ENCODE measurements around the gene TMEM176A. TPM values are rescaled to one million over a fixed set of nuclear protein-coding genes. Genes with fewer than 3 reads are reported as not detected.
"Not testable (repeated sequence)": the region's sequence is repeated elsewhere in the genome, so short reads cannot be mapped to it uniquely, and the experiment has no call there.

The TMEM176A gene
- total and polyA plus RNA-seq, 5 donors from 2014 or later: 0.24 TPM; not detected in 3

DNA sequence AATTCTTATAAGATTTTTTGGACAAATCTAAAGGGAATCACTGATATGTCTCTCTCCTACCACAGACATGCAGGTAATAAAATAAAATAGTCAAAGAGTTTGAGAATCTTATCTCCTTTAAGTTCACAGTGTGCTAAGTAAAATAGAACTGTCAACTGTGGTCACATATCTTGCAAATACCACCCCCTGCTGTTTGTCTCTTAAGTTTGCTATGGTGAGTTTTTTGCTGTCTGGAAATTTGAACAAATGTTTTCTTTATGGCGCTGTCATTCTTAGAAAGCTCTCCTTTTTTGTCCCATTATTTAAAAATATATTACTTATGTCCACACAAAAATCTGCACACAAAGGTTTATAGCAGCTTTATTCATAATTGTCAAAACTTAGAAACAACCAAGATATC is 43.7 kb upstream of the TMEM176A start:
- Histone ChIP-seq H3K4me1 (ENCODE audit: control insufficient read depth, insufficient read depth, low read length, poor library complexity, severe bottlenecking) (peaks cover 32% of the 10 kb centered on the region), H3K27ac (ENCODE audit: insufficient read depth, low read length, poor library complexity, severe bottlenecking) (peak overlapping the region; percentile 69), H3K27me3 (ENCODE audit: control insufficient read depth, insufficient read depth, low read length) (no peaks in the 10 kb centered on the region), H3K9me3 (ENCODE audit: control insufficient read depth in 2 of 2, low read length in 2 of 2) (peaks cover 0 to 1% of the 10 kb centered on the region in 2 experiments), H3K4me3 (ENCODE audit: low read depth, low read length) (peak overlapping the region; percentile 33), H3K36me3 (ENCODE audit: control insufficient read depth, insufficient read depth, low read length) (no peaks in the 10 kb centered on the region)
- DNase-seq (peak in 2 of 3 donors; percentile 70 to 81), ATAC-seq (ENCODE audit: low read depth in 2 of 2) (peak; percentile 29 to 48)
- H3K36me3 Mint-ChIP-seq: peaks cover 5% of the 10 kb centered on the region
- H3K4me1 Mint-ChIP-seq: peaks cover 6 to 48% (median 40%) of the 10 kb centered on the region in 4 donors
- peak overlapping the region; percentile 27 to 87 (median 80) for H3K4me3 Mint-ChIP-seq
- peak overlapping the region; percentile 90 to 97 (median 92) for H3K27ac Mint-ChIP-seq
- peaks cover 0 to 12% (median 0%) of the 10 kb centered on the region in 7 donors for H3K9me3 Mint-ChIP-seq
- H3K27me3 Mint-ChIP-seq: peaks cover 9% of the 10 kb centered on the region

GRCh38 chr7:150759479-150759878 is 41.1 kb upstream of the TMEM176A start:
- no peak overlapping the region for H3K27ac ChIP-seq (ENCODE audit: insufficient read depth, low read length, poor library complexity, severe bottlenecking)
- H3K4me3 Mint-ChIP-seq: no peak overlapping the region
- no peaks in the 10 kb centered on the region for H3K27me3 ChIP-seq (ENCODE audit: control insufficient read depth, insufficient read depth, low read length)
- H3K9me3 Mint-ChIP-seq: peaks cover 0 to 13% (median 0%) of the 10 kb centered on the region in 7 donors
- H3K36me3 ChIP-seq (ENCODE audit: control insufficient read depth, insufficient read depth, low read length): no peaks in the 10 kb centered on the region
- H3K4me3 ChIP-seq (ENCODE audit: low read depth, low read length): no peak overlapping the region
- H3K4me1 ChIP-seq (ENCODE audit: control insufficient read depth, insufficient read depth, low read length, poor library complexity, severe bottlenecking): peaks cover 19% of the 10 kb centered on the region
- DNase-seq: no peak
- no peak overlapping the region for H3K27ac Mint-ChIP-seq
- H3K27me3 Mint-ChIP-seq: peaks cover 29% of the 10 kb centered on the region
- peaks cover 0 to 1% of the 10 kb centered on the region in 2 experiments for H3K9me3 ChIP-seq (ENCODE audit: control insufficient read depth in 2 of 2, low read length in 2 of 2)
- no peak for ATAC-seq (ENCODE audit: low read depth in 2 of 2)
- H3K4me1 Mint-ChIP-seq: peaks cover 6 to 28% (median 24%) of the 10 kb centered on the region in 4 donors
- H3K36me3 Mint-ChIP-seq: peaks cover 5% of the 10 kb centered on the region

GRCh38 chr7:150766334-150766709 is 34.2 kb upstream of the TMEM176A start:
- Mint-ChIP-seq H3K4me1 (no peaks in the 10 kb centered on the region), H3K36me3 (peaks cover 3% of the 10 kb centered on the region), H3K27ac (no peak overlapping the region), H3K4me3 (no peak overlapping the region), H3K9me3 (peaks cover 0 to 6% (median 0%) of the 10 kb centered on the region in 7 donors), H3K27me3 (peaks cover 51% of the 10 kb centered on the region)
- DNase-seq: no peak
- peaks cover 2% of the 10 kb centered on the region for H3K27me3 ChIP-seq (ENCODE audit: control insufficient read depth, insufficient read depth, low read length)
- no peak overlapping the region for H3K27ac ChIP-seq (ENCODE audit: insufficient read depth, low read length, poor library complexity, severe bottlenecking)
- ATAC-seq (ENCODE audit: low read depth in 2 of 2): no peak
- no peaks in the 10 kb centered on the region for H3K4me1 ChIP-seq (ENCODE audit: control insufficient read depth, insufficient read depth, low read length, poor library complexity, severe bottlenecking)
- no peak overlapping the region for H3K4me3 ChIP-seq (ENCODE audit: low read depth, low read length)
- no peaks in the 10 kb centered on the region for H3K9me3 ChIP-seq (ENCODE audit: control insufficient read depth in 2 of 2, low read length in 2 of 2)
- H3K36me3 ChIP-seq (ENCODE audit: control insufficient read depth, insufficient read depth, low read length): no peaks in the 10 kb centered on the region

GRCh38 chr7:150769768-150770167 is 30.8 kb upstream of the TMEM176A start:
- H3K4me1 Mint-ChIP-seq: no peaks in the 10 kb centered on the region
- peaks cover 37% of the 10 kb centered on the region for H3K27me3 Mint-ChIP-seq
- no peak overlapping the region for H3K4me3 Mint-ChIP-seq
- H3K4me1 ChIP-seq (ENCODE audit: control insufficient read depth, insufficient read depth, low read length, poor library complexity, severe bottlenecking): no peaks in the 10 kb centered on the region
- H3K27ac Mint-ChIP-seq: no peak overlapping the region
- no peak overlapping the region for H3K4me3 ChIP-seq (ENCODE audit: low read depth, low read length)
- H3K27ac ChIP-seq (ENCODE audit: insufficient read depth, low read length, poor library complexity, severe bottlenecking): no peak overlapping the region
- DNase-seq (no peak), ATAC-seq (ENCODE audit: low read depth in 2 of 2) (no peak)
- no peaks in the 10 kb centered on the region for H3K36me3 Mint-ChIP-seq
- peaks cover 0 to 17% (median 3%) of the 10 kb centered on the region in 7 donors for H3K9me3 Mint-ChIP-seq
- H3K9me3 ChIP-seq (ENCODE audit: control insufficient read depth in 2 of 2, low read length in 2 of 2): peaks cover 0 to 7% of the 10 kb centered on the region in 2 experiments
- H3K27me3 ChIP-seq (ENCODE audit: control insufficient read depth, insufficient read depth, low read length): peaks cover 2% of the 10 kb centered on the region
- no peaks in the 10 kb centered on the region for H3K36me3 ChIP-seq (ENCODE audit: control insufficient read depth, insufficient read depth, low read length)

DNA sequence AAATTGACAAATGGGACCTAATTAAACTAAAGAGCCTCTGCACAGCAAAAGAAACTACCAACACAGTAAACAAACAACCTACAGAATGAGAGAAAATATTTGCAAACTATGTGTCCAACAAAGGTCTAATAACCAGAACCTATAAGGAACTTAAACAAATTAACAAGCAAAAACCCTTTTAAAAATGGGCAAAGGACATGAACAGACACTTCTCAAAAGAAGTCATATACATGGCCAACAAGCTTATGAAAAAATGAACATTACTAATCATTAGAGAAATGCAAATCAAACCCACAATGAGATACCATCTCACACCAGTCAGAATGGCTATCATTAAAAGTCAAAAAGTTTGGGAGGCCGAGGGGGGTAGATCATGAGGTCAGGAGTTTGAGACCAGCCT is 26.4 kb upstream of the TMEM176A start:
- not testable (repeated sequence) for H3K9me3 ChIP-seq (ENCODE audit: control insufficient read depth in 2 of 2, low read length in 2 of 2); DNase-seq; H3K4me1 Mint-ChIP-seq; ATAC-seq (ENCODE audit: low read depth in 2 of 2); H3K27ac ChIP-seq (ENCODE audit: insufficient read depth, low read length, poor library complexity, severe bottlenecking); H3K36me3 Mint-ChIP-seq; H3K36me3 ChIP-seq (ENCODE audit: control insufficient read depth, insufficient read depth, low read length); H3K27me3 ChIP-seq (ENCODE audit: control insufficient read depth, insufficient read depth, low read length); H3K4me3 Mint-ChIP-seq; H3K4me1 ChIP-seq (ENCODE audit: control insufficient read depth, insufficient read depth, low read length, poor library complexity, severe bottlenecking); H3K4me3 ChIP-seq (ENCODE audit: low read depth, low read length); H3K27ac Mint-ChIP-seq
- H3K9me3 Mint-ChIP-seq: peaks cover 0 to 19% (median 4%) of the 10 kb centered on the region in 7 donors
- peaks cover 29% of the 10 kb centered on the region for H3K27me3 Mint-ChIP-seq

GRCh38 chr7:150778014-150778737 is 22.4 kb upstream of the TMEM176A start:
- peaks cover 0 to 14% (median 3%) of the 10 kb centered on the region in 7 donors for H3K9me3 Mint-ChIP-seq
- Histone ChIP-seq H3K27me3 (ENCODE audit: control insufficient read depth, insufficient read depth, low read length) (peaks cover 5% of the 10 kb centered on the region), H3K9me3 (ENCODE audit: control insufficient read depth in 2 of 2, low read length in 2 of 2) (peaks cover 0 to 7% of the 10 kb centered on the region in 2 experiments), H3K4me3 (ENCODE audit: low read depth, low read length) (no peak overlapping the region), H3K4me1 (ENCODE audit: control insufficient read depth, insufficient read depth, low read length, poor library complexity, severe bottlenecking) (no peaks in the 10 kb centered on the region), H3K27ac (ENCODE audit: insufficient read depth, low read length, poor library complexity, severe bottlenecking) (no peak overlapping the region), H3K36me3 (ENCODE audit: control insufficient read depth, insufficient read depth, low read length) (no peaks in the 10 kb centered on the region)
- H3K27me3 Mint-ChIP-seq: peaks cover 27% of the 10 kb centered on the region
- peak in 1 of 3 donors; percentile 7 for DNase-seq
- no peak for ATAC-seq (ENCODE audit: low read depth in 2 of 2)
- H3K36me3 Mint-ChIP-seq: no peaks in the 10 kb centered on the region
- H3K4me3 Mint-ChIP-seq: no peak overlapping the region
- H3K4me1 Mint-ChIP-seq: peaks cover 0 to 4% (median 0%) of the 10 kb centered on the region in 4 donors
- H3K27ac Mint-ChIP-seq: no peak overlapping the region

DNA sequence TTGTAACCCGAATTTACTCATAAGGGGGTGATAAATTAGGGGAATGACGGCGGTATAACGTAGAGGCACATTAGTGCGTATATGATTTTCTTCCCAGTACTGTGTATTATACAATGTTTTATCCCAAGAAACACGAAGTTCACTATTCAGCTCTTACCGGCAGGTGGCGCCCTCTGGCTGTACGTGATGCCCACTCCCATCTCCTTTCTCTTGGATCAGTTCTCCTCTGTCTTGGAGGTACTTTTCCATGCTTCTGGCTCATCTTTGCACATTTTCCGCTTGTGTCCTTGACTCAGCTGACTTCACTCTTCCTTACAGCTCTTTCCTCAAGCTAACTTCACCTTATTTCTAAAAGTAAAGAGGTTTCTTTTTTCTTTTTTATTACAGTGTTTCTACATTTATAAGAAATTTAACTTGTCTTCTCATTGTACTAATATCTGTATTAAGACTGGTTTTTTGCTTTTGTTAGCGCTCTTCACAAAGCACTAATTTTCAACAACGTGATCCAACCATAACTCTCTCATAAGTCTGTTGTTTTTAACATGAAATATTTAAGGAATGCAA is 21.7 kb upstream of the TMEM176A start:
- H3K27ac ChIP-seq (ENCODE audit: insufficient read depth, low read length, poor library complexity, severe bottlenecking): no peak overlapping the region
- Mint-ChIP-seq H3K27ac (no peak overlapping the region), H3K9me3 (peaks cover 0 to 9% (median 2%) of the 10 kb centered on the region in 7 donors), H3K4me3 (no peak overlapping the region), H3K27me3 (peaks cover 24% of the 10 kb centered on the region), H3K36me3 (no peaks in the 10 kb centered on the region), H3K4me1 (peaks cover 0 to 4% (median 0%) of the 10 kb centered on the region in 4 donors)
- H3K4me3 ChIP-seq (ENCODE audit: low read depth, low read length): no peak overlapping the region
- H3K4me1 ChIP-seq (ENCODE audit: control insufficient read depth, insufficient read depth, low read length, poor library complexity, severe bottlenecking): no peaks in the 10 kb centered on the region
- H3K9me3 ChIP-seq (ENCODE audit: control insufficient read depth in 2 of 2, low read length in 2 of 2): peaks cover 0 to 4% of the 10 kb centered on the region in 2 experiments
- no peaks in the 10 kb centered on the region for H3K36me3 ChIP-seq (ENCODE audit: control insufficient read depth, insufficient read depth, low read length)
- peaks cover 5% of the 10 kb centered on the region for H3K27me3 ChIP-seq (ENCODE audit: control insufficient read depth, insufficient read depth, low read length)
- DNase-seq: peak; percentile 52 to 65 (median 56)
- peak; percentile 52 to 56 for ATAC-seq (ENCODE audit: low read depth in 2 of 2)

Data from CD4-positive, CD25-positive, alpha-beta regulatory T cell (primary cell).